Spinal cord (tissue), 10 donors: ENCODE measurements around the gene NPTN. TPM values are rescaled to one million over a fixed set of nuclear protein-coding genes. Genes with fewer than 3 reads are reported as not detected.
A peak's percentile ranks its signal among the peaks of the same experiment; 100 is the strongest.

Experiments used
- DNase-seq, 6 donors: peaks; one replicate each; pipeline versions ENCODE4 v3.0.0 to v3.0.0-alpha.2; 2013 to 2015; ENCODE audit warnings: low spot score in 6 of 6, low read depth in 4 of 6
- H3K27ac ChIP-seq: one replicate; pipeline ENCODE4 v1.5.1; 2013; ENCODE audit warnings: low read depth, low read length, control low read depth
- H3K27me3 ChIP-seq: one replicate; pipeline ENCODE4 v1.6.1; 2013; ENCODE audit warnings: low read length; ENCODE audit not compliant: control insufficient read depth, insufficient read depth
- H3K36me3 ChIP-seq: one replicate; pipeline ENCODE4 v1.6.1; 2013; ENCODE audit warnings: low read length; ENCODE audit not compliant: control insufficient read depth, insufficient read depth
- H3K4me1 ChIP-seq: one replicate; pipeline ENCODE4 v1.6.1; 2013; ENCODE audit warnings: low read length; ENCODE audit not compliant: control insufficient read depth, insufficient read depth
- H3K4me3 ChIP-seq: one replicate; pipeline ENCODE4 v1.5.1; 2013; ENCODE audit warnings: low read depth, low read length, control low read depth
- H3K9me3 ChIP-seq: one replicate; pipeline ENCODE4 v1.6.1; 2013; ENCODE audit warnings: low read length; ENCODE audit not compliant: control insufficient read depth, insufficient read depth
- WGBS: methylation state at CpG from one replicate; pipeline ENCODE4 v1.1.5; 2013; ENCODE audit warnings: missing lambda C conversion rate; ENCODE audit not compliant: insufficient coverage; 5-methylcytosine and 5-hydroxymethylcytosine counted together
- polyA plus RNA-seq, 2 donors: library from polyadenylated mRNA; unstranded; fragments of 120-200 nt; gene quantifications; one replicate each; pipeline ENCODE4 v1.2.1, GENCODE V29; 2013; ENCODE audit not compliant: insufficient read length in 2 of 2
- total RNA-seq, 2 donors: library from RNA; depleted of rRNA in 1 of 2; stranded (reverse); fragments of 120-200 nt in 1 of 2; fragments of >200 nt in 1 of 2; gene quantifications; one replicate each; pipeline versions ENCODE4 v1.2.3 to v1.2.4, GENCODE V29; 2013 to 2014
- donor health status: healthy.

NPTN gene
- total and polyA plus RNA-seq, 4 donors = 138 to 235 (median 208) TPM

DNA sequence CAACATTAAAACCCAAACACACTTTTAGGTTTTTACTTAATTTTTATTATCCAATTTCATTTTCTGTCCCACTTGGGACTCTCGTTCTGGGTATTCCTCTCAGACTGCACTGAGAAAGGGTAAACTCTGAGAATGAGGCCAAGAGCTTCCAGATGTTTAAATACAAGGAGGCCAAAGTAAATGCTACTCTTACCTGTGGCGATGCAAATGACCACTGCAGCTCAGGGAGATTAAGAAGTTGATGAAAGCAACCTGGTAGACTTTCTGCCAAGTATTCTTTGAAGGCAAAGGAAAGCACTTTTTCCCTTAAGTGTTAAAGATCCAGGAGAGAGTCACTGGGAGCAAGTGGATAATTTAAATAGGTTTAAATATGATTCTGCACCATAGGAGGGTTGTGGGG, 39.1 kb downstream of the NPTN start:
- Histone ChIP-seq H3K27ac (no peak overlapping the region), H3K36me3 (peaks cover 4% of the 10 kb centered on the region), H3K9me3 (no peaks in the 10 kb centered on the region), H3K4me3 (no peak overlapping the region), H3K27me3 (no peaks in the 10 kb centered on the region), H3K4me1 (peaks cover 7% of the 10 kb centered on the region)
- DNase-seq = no peak
- 85% methylated on average over 1 of the region's 2 CpGs for WGBS

DNA sequence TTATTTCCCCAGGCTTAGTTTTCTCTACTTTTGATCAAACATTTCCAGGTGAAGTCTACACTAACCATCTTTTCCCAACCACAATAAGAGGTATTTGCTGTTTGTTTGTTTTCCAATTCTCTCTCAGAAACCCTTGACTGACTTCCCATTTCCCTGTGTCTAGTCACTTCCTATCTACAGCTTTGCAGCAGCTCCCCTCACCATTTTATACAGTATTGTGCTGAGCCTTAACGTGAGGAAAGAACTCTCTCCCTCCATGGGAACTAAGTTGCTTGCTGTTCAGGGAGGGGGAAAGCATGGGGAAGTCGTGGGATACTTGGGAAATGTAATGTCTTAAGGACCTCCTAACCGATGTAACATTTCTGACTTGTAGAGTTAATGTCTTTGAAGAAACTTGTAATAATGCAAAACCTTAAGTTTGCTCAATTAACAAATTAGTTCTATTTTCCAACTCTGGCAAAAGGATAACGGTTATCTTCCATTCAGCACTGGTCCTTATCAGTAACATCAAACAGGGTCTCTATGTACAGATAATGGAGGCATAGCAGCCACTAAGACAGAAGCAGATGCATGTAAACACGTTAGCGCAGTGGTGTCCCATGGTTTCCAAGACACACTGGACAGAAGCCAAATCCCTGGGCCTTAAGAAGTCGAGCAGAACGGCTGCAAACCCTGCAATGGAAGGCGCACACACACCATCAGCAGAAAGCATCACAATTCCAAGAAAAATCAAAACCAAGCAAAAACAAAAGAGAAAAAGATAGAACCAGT, 39.7 kb downstream of the NPTN start:
- Histone ChIP-seq H3K27ac (no peak overlapping the region), H3K4me3 (no peak overlapping the region), H3K27me3 (no peaks in the 10 kb centered on the region), H3K4me1 (peaks cover 7% of the 10 kb centered on the region), H3K9me3 (no peaks in the 10 kb centered on the region), H3K36me3 (peaks cover 7% of the 10 kb centered on the region)
- WGBS = 28% methylated on average over 3 of the region's 9 CpGs
- peak in 5 of 6 donors; percentile 55 to 92 (median 66) for DNase-seq

DNA sequence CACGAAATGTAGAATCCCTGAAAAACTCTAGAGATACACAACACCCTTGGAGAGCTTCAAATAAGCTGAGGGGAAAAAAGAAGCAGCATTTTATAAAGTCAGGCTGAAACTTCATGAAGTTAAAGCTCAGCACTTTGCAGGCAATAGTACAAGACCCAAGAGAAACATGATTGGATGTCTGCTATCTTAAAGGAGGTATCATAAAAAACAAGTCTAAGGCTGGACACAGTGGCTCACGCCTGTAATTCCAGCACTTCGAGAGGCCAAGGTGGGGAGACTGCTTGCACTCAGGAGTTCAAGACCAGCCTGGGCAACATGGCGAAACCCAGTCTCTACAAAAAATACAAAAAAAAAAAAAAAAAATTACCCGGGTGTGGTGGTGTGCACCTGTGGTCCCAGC, 42.9 kb downstream of the NPTN start:
- peaks cover 16% of the 10 kb centered on the region for H3K36me3 ChIP-seq

DNA sequence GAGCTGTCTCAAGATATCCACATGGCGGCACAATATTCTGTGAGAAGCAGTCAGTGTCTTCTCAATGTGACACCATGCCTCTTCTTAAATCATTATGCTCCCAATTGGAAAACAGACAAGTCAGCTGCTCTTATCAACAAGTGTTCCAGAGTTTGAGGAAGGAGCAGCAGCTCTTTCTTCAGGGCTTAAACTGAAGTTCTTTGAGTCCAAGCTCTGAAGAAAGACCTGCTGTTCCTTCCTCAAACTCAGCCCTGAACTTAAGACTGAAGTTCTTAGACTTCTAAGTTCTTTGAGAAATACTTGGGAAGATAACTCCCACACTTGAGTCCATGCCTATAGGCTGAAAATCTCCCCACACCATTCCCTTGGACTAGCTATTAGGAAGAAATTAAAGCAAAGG, 43.4 kb downstream of the NPTN start:
- Histone ChIP-seq H3K9me3 (no peaks in the 10 kb centered on the region), H3K4me1 (no peaks in the 10 kb centered on the region), H3K36me3 (peaks cover 16% of the 10 kb centered on the region)

More for the DNA sequence above, 42.9 kb downstream of the NPTN start:
- Histone ChIP-seq H3K9me3 (no peaks in the 10 kb centered on the region), H3K27me3 (no peaks in the 10 kb centered on the region), H3K4me3 (no peak overlapping the region), H3K27ac (no peak overlapping the region), H3K4me1 (no peaks in the 10 kb centered on the region)
- 93% methylated on average over 3 of the region's 5 CpGs for WGBS
- no peak for DNase-seq

DNA sequence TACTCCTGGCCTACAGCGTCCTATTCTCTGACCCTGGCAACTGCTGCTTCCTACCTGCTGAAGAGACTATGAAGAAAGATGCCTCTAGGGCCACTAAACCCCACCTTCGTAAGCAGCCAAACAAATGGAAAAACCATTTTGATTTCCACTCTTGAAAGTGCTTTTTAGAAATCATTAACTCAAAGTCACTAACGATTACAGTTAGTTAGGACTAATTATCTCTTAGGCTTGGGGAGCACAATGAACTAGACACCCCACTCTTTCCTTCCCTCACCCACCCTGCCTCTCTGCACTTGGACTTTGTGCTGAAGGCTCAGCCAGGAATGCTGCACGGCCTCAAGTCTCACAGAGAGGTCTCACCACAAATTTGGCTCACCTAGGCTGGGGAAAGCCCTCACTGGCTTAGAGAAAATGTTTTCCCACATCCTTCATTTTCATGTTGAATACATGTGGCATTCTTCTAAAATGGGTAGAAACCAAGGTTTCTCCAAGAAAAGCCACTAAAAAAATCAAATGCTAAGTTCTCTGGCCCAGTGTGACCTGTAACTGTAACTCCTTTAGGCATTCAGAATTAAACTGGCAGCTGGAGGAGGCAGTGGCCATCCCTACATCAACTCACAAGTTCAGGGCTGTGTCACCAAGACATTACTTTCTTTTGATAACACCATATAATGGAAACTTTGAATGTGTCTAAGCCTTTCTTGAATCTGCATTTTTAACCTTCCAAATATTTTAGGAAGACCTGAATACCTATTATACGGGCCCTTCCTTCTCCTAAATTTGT, 47.1 kb downstream of the NPTN start:
- Histone ChIP-seq H3K27me3 (no peaks in the 10 kb centered on the region), H3K27ac (no peak overlapping the region), H3K4me1 (no peaks in the 10 kb centered on the region), H3K4me3 (no peak overlapping the region), H3K9me3 (no peaks in the 10 kb centered on the region), H3K36me3 (peaks cover 24% of the 10 kb centered on the region)
- DNase-seq = no peak
- 89% methylated on average over 3 of the region's 5 CpGs for WGBS

More for the DNA sequence above, 43.4 kb downstream of the NPTN start:
- DNase-seq = no peak
- Histone ChIP-seq H3K4me3 (no peak overlapping the region), H3K27ac (no peak overlapping the region), H3K27me3 (no peaks in the 10 kb centered on the region)
- WGBS = 100% methylated on average over 1 of the region's 1 CpG

DNA sequence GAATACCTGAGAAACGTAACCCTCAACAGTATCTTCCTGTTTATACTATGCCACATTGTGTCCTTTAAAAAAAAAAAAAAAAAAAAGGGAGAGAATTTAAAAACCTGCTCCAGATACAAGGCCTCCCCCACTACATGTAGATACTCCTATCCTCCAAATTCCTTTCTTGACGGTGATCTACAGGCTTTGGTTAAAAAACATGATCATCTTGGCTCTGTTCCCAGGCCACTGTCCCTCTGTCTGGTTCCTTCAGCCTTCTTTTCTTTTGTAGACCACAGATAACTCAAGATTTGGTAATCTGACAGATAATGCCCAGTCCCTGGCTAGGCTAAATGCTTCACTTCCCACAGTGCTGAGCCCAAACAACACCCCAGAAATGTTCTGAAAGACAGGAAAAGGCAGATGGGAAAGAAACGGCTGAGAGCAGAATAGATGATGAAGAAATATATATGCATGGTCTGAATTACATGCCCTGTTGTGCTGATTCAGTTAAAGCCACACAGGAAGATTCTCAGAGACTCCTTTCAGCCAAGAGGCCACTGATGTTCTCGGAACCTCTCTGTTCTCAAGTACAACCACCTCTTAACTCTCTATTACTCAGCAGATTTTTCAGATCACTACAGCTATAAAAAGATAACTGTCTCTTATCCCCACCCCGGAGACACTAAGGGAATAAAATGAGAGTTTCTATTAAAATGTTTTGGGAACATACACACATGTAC, 48.3 kb downstream of the NPTN start:
- no peak overlapping the region for H3K4me3 ChIP-seq
- H3K4me1 ChIP-seq = no peaks in the 10 kb centered on the region
- H3K36me3 ChIP-seq = peaks cover 24% of the 10 kb centered on the region
- no peaks in the 10 kb centered on the region for H3K9me3 ChIP-seq
- WGBS = 36% methylated on average over 3 of the region's 5 CpGs
- no peak overlapping the region for H3K27ac ChIP-seq
- no peaks in the 10 kb centered on the region for H3K27me3 ChIP-seq
- no peak for DNase-seq

DNA sequence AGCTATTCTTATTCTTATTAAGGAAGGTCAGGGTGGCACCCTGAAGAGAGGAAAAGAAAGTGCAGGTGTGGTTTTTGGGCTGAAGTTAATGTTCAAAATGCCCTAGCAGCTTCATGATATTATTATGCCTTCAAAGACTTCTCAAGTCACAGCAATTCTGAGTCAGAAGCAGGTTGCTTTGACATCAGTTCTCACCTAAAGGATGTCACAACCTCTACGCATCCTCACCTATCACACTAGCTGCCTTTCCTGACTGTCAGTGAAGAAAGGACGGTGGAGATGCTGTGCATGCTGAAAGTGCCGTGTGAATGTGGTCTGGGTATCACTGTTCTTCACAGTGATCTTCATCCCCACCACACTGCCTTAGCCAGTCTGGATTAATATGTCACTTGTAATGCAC, 49.6 kb downstream of the NPTN start:
- Histone ChIP-seq H3K9me3 (no peaks in the 10 kb centered on the region), H3K36me3 (peaks cover 24% of the 10 kb centered on the region), H3K4me3 (no peak overlapping the region), H3K27me3 (no peaks in the 10 kb centered on the region), H3K4me1 (no peaks in the 10 kb centered on the region), H3K27ac (no peak overlapping the region)
- WGBS = no CpG with 5 or more reads among the region's 3 CpGs
- no peak for DNase-seq

DNA sequence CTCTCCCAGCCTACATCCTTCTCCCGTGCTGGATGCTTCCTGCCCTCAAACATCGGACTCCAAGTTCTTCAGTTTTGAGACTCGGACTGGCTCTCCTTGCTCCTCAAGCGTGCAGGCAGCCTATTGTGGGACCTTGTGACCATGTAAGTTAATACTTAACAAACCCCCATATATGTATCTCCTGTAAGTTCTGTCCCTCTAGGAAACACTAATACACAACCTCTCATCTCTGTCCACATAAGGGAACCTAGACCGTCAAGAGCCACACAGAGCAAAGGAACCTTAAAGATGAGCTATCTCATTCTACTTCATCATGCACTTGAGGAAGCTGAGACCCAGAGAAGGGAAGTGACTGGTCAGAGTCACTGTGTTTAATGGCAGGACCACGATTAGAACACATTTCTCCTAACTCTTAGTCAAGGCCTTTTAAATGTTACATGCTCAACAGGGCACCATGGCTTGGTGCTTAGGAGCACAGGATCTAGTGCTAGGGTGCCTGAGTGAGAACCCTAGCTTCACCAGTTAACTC, 50.3 kb downstream of the NPTN start:
- Histone ChIP-seq H3K4me1 (no peaks in the 10 kb centered on the region), H3K27ac (no peak overlapping the region), H3K9me3 (no peaks in the 10 kb centered on the region), H3K36me3 (peaks cover 24% of the 10 kb centered on the region), H3K27me3 (no peaks in the 10 kb centered on the region), H3K4me3 (no peak overlapping the region)
- WGBS = 98% methylated on average over 5 of the region's 6 CpGs
- no peak for DNase-seq

DNA sequence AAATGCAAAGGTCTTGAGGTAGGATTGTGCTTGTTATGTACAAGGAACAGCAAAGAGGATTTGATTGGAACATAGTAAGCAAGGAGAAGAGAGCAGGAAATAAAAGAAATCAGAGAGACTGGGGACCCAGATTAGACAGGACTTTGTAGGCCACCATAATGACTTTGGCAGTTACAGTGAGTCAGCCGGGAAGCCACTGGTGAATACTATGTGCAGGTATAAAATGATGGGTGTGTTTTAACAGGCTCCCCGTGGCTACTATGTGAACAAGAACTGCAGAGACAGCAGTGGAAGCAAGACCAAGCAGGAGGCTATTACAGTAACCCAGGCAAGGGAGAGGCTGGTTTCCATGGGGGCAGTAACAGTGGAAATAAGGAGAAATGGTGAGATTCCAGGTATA, 55.2 kb downstream of the NPTN start:
- no peak overlapping the region for H3K27ac ChIP-seq
- H3K9me3 ChIP-seq = no peaks in the 10 kb centered on the region
- 82% methylated on average over 2 of the region's 2 CpGs for WGBS
- H3K27me3 ChIP-seq = no peaks in the 10 kb centered on the region
- no peaks in the 10 kb centered on the region for H3K4me1 ChIP-seq
- no peak overlapping the region for H3K4me3 ChIP-seq
- H3K36me3 ChIP-seq = peaks cover 23% of the 10 kb centered on the region
- DNase-seq = no peak
